ENCODE results near the gene OR2M7.

- TF ChIP-seq CTCF (IDR thresholded peaks at IDR 0.05; ENCODE audit: insufficient read depth, low read length) (no peak), POLR2AphosphoS5 (IDR thresholded peaks at IDR 0.05; ENCODE audit: low read depth) (no peak), REST (IDR thresholded peaks at IDR 0.05; ENCODE audit: insufficient replicate concordance, low read depth) (no peak), SPI1 (IDR thresholded peaks at IDR 0.05; ENCODE audit: borderline replicate concordance, low read depth) (no peak)
Observed at GRCh38 chr1:248324468-248324867, at the start of gene OR2M7.
